OCI-LY7 (cell line): ENCODE results near the gene DENND1A.

Experiments used
- CTCF ChIP-seq: fragments of 200-600 bp; sonication (generic); conservative IDR thresholded peaks from 2 replicates; pipeline ENCODE4 v1.5.1; 2014; ENCODE audit warnings: mild to moderate bottlenecking, antibody characterized with exemption, low read length, moderate library complexity, mixed read lengths
- EZH2phosphoT487 ChIP-seq: fragments of 200-600 bp; sonication (generic); IDR thresholded peaks from 2 replicates; pipeline ENCODE4 v1.6.1; 2018; ENCODE audit warnings: low read depth, borderline replicate concordance, mild to moderate bottlenecking, mixed run types, antibody characterized with exemption, low read length, moderate library complexity, mixed read lengths

DNA sequence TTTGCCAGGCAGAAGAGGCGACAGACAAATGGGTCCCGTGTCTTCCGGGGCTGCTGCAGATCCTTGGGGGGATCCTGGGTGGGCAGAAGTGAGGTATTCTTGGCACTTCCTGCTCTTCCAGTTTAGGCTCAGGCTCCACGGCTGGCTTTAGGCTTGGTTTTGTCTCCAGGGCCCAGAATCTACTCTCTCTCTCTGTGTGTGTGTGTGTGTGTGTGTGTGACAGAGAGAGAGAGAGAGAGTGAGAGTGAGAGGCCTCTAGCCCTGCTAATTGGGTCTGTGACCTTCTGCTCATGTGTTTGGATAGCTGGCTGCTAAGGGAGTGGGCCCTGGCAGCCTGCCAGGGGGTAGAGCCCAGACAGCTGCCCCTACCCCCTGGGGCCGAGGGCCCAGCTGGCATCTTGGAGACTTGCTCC is 534.6 kb downstream of the DENND1A start:
- TF ChIP-seq CTCF (no peak), EZH2phosphoT487 (no peak)
